ENCODE measurements around the gene MTHFD1L.
"Not testable (repeated sequence)": the region's sequence is repeated elsewhere in the genome, so short reads cannot be mapped to it uniquely, and the experiment has no call there.

GRCh38 chr6:151112884-151113283 is 247.4 kb downstream of the MTHFD1L start:
- not testable (repeated sequence) for TF ChIP-seq EZH2 (IDR thresholded peaks at IDR 0.05; ENCODE audit: borderline replicate concordance, low read depth, low read length, severe bottlenecking); CTCF (IDR thresholded peaks at IDR 0.05; ENCODE audit: extremely low read depth in 1 of 2, insufficient read depth in 1 of 2, low read depth in 1 of 2, low read length in 2 of 2); POLR2A (IDR thresholded peaks at IDR 0.05; ENCODE audit: low read depth, low read length); MAX (IDR thresholded peaks at IDR 0.05; ENCODE audit: insufficient read depth, insufficient read length); FOS (IDR thresholded peaks at IDR 0.05; ENCODE audit: borderline replicate concordance, insufficient read depth, low read length); POLR2AphosphoS5 (IDR thresholded peaks at IDR 0.05; ENCODE audit: insufficient read depth, low read depth, low read length); JUN (IDR thresholded peaks at IDR 0.05; ENCODE audit: borderline replicate concordance, insufficient read depth, insufficient read length, low read depth); MYC (IDR thresholded peaks at IDR 0.05; ENCODE audit: low read depth, low read length); GATA2 (IDR thresholded peaks at IDR 0.05; ENCODE audit: insufficient read depth, insufficient read length, low read depth, low read length)
